HG02588 (cell line): ENCODE data around the gene TIMM13.

Experiments
- ATAC-seq: cut with Tn5 transposase; IDR thresholded peaks from one replicate; pipeline ENCODE4 v1.9.1; 2021; ENCODE audit warnings: mild to moderate bottlenecking, moderate library complexity; ENCODE audit not compliant: unreplicated experiment

TIMM13 gene

GRCh38 chr19:2455851-2456570 lies 28.6 kb upstream of the TIMM13 start:
- ATAC-seq: peak; percentile 31

- no peak for ATAC-seq
Measured at GRCh38 chr19:2454962-2455850, 27.8 kb upstream of the TIMM13 start.

GRCh38 chr19:2454199-2454961 lies 27.0 kb upstream of the TIMM13 start:
- ATAC-seq: no peak

GRCh38 chr19:2453431-2454025 lies 26.1 kb upstream of the TIMM13 start:
- no peak for ATAC-seq

- ATAC-seq: no peak
Measured at GRCh38 chr19:2451741-2452140, 24.4 kb upstream of the TIMM13 start.

- no peak for ATAC-seq
Measured at GRCh38 chr19:2451138-2451537, 23.8 kb upstream of the TIMM13 start.

- ATAC-seq: no peak
Measured at GRCh38 chr19:2449019-2449418, 21.6 kb upstream of the TIMM13 start.

GRCh38 chr19:2446381-2446780 lies 19.0 kb upstream of the TIMM13 start:
- ATAC-seq: no peak

- ATAC-seq: no peak
Measured at GRCh38 chr19:2444251-2445002, 17.0 kb upstream of the TIMM13 start.

GRCh38 chr19:2443785-2444182 lies 16.4 kb upstream of the TIMM13 start:
- no peak for ATAC-seq

GRCh38 chr19:2443116-2443784 lies 15.9 kb upstream of the TIMM13 start:
- no peak for ATAC-seq

- ATAC-seq: no peak
Measured at GRCh38 chr19:2441096-2441752, 13.8 kb upstream of the TIMM13 start.

- ATAC-seq: no peak
Measured at GRCh38 chr19:2440515-2440914, 13.1 kb upstream of the TIMM13 start.

- ATAC-seq: no peak
Measured at GRCh38 chr19:2438178-2438577, 10.8 kb upstream of the TIMM13 start.

- ATAC-seq: no peak
Measured at GRCh38 chr19:2436926-2437325, 9.5 kb upstream of the TIMM13 start.

GRCh38 chr19:2436384-2436783 lies 9.0 kb upstream of the TIMM13 start:
- no peak for ATAC-seq

- no peak for ATAC-seq
Measured at GRCh38 chr19:2434721-2435265, 7.4 kb upstream of the TIMM13 start.

GRCh38 chr19:2434267-2434666 lies 6.9 kb upstream of the TIMM13 start:
- ATAC-seq: no peak

GRCh38 chr19:2433854-2434253 lies 6.5 kb upstream of the TIMM13 start:
- no peak for ATAC-seq
